DMS153 (cell line): Measurements from ENCODE around the gene DNMT3L.
"Not testable (repeated sequence)": the region's sequence is repeated elsewhere in the genome, so short reads cannot be mapped to it uniquely, and the experiment has no call there.

Experiments
- DNase-seq: peaks from one replicate; lab custom pipeline; 2025; lab: John Stamatoyannopoulos, UW

The DNMT3L gene

GRCh38 chr21:44249204-44250037 lies 12.3 kb downstream of the DNMT3L start:
- not testable (repeated sequence) for DNase-seq

GRCh38 chr21:44247904-44248303 lies 13.8 kb downstream of the DNMT3L start:
- not testable (repeated sequence) for DNase-seq

- DNase-seq = not testable (repeated sequence)
Observed at GRCh38 chr21:44243980-44244379, 17.7 kb downstream of the DNMT3L start.

GRCh38 chr21:44241281-44241680 lies 20.4 kb downstream of the DNMT3L start:
- not testable (repeated sequence) for DNase-seq

- not testable (repeated sequence) for DNase-seq
Observed at GRCh38 chr21:44240842-44241241, 20.9 kb downstream of the DNMT3L start, which contains the start of gene ICOSLG. Gene ICOSLG (minus strand): TSS chr21:44240943. CDS start chr21:44240817, 126 bp downstream.

- DNase-seq = not testable (repeated sequence)
Observed at GRCh38 chr21:44240353-44240752, 21.3 kb downstream of the DNMT3L start.

- not testable (repeated sequence) for DNase-seq
Observed at GRCh38 chr21:44229561-44229960, 32.1 kb downstream of the DNMT3L start.

- DNase-seq = not testable (repeated sequence)
Observed at GRCh38 chr21:44228109-44228508, 33.6 kb downstream of the DNMT3L start.

- not testable (repeated sequence) for DNase-seq
Observed at GRCh38 chr21:44227614-44228013, 34.1 kb downstream of the DNMT3L start.

- DNase-seq = not testable (repeated sequence)
Observed at GRCh38 chr21:44225605-44226004, 36.1 kb downstream of the DNMT3L start.

GRCh38 chr21:44223334-44223733 lies 38.4 kb downstream of the DNMT3L start:
- DNase-seq = not testable (repeated sequence)

- DNase-seq = not testable (repeated sequence)
Observed at GRCh38 chr21:44220674-44221073, 41.0 kb downstream of the DNMT3L start.

- DNase-seq = not testable (repeated sequence)
Observed at GRCh38 chr21:44218461-44218860, 43.2 kb downstream of the DNMT3L start.

GRCh38 chr21:44211978-44212377 lies 49.7 kb downstream of the DNMT3L start:
- DNase-seq = not testable (repeated sequence)

GRCh38 chr21:44211574-44211973 lies 50.1 kb downstream of the DNMT3L start:
- not testable (repeated sequence) for DNase-seq

- DNase-seq = not testable (repeated sequence)
Observed at GRCh38 chr21:44207860-44208646, 53.6 kb downstream of the DNMT3L start.

GRCh38 chr21:44206698-44207676 lies 54.7 kb downstream of the DNMT3L start:
- DNase-seq = not testable (repeated sequence)

GRCh38 chr21:44206187-44206586 lies 55.5 kb downstream of the DNMT3L start:
- not testable (repeated sequence) for DNase-seq

GRCh38 chr21:44202590-44203299 lies 59.0 kb downstream of the DNMT3L start:
- not testable (repeated sequence) for DNase-seq

- DNase-seq = not testable (repeated sequence)
Observed at GRCh38 chr21:44199997-44200396, 61.7 kb downstream of the DNMT3L start.

- no peak for DNase-seq
Observed at GRCh38 chr21:44199448-44199847, 62.2 kb downstream of the DNMT3L start.
